Osteoblast (primary cell): ENCODE data around the gene SCUBE1. TPM values are rescaled to one million over a fixed set of nuclear protein-coding genes. Genes with fewer than 3 reads are reported as not detected.

ENCODE experiments used
- DNase-seq: peaks from one replicate; pipeline ENCODE4 v3.0.0; 2011; ENCODE audit warnings: low spot score, mixed read lengths; ENCODE audit not compliant: insufficient read length; ENCODE audit errors: missing footprints
- H2AFZ ChIP-seq: 2 replicates; pipeline ENCODE4 v1.6.0; 2011; ENCODE audit warnings: mild to moderate bottlenecking, low read length
- H3K27ac ChIP-seq: 2 replicates; pipeline ENCODE4 v1.5.1; 2011; ENCODE audit warnings: mild to moderate bottlenecking, low read depth, low read length, moderate library complexity
- H3K27me3 ChIP-seq: 2 replicates; pipeline ENCODE4 v1.6.0; 2012; ENCODE audit warnings: mild to moderate bottlenecking, control low read depth, inconsistent platforms, low read length, moderate library complexity; ENCODE audit not compliant: insufficient read depth
- H3K36me3 ChIP-seq: 2 replicates; pipeline ENCODE4 v1.5.1; 2011; ENCODE audit warnings: mild to moderate bottlenecking, low read length, control low read depth, moderate library complexity; ENCODE audit not compliant: insufficient read depth
- H3K4me1 ChIP-seq: 2 replicates; pipeline ENCODE4 v1.5.1; 2011; ENCODE audit warnings: mild to moderate bottlenecking, low read length, control low read depth, moderate library complexity; ENCODE audit not compliant: insufficient read depth
- H3K4me2 ChIP-seq: 2 replicates; pipeline ENCODE4 v1.6.0; 2011; ENCODE audit warnings: mild to moderate bottlenecking, low read length; ENCODE audit not compliant: insufficient read depth
- H3K4me3 ChIP-seq: fragments of 200-600 bp; sonication (generic); 3 replicates; pipeline ENCODE4 v1.5.1; 2012; ENCODE audit warnings: mild to moderate bottlenecking, low read length, inconsistent platforms; ENCODE audit not compliant: insufficient read depth
- H3K79me2 ChIP-seq: 2 replicates; pipeline ENCODE4 v1.6.0; 2012; ENCODE audit warnings: mild to moderate bottlenecking, low read length, control low read depth, inconsistent platforms; ENCODE audit not compliant: insufficient read depth
- H3K9me3 ChIP-seq: 2 replicates; pipeline ENCODE4 v1.5.1; 2011; ENCODE audit warnings: low read depth, low read length, control low read depth
- H4K20me1 ChIP-seq: 2 replicates; pipeline ENCODE4 v1.6.0; 2012; ENCODE audit warnings: mild to moderate bottlenecking, low read length, control low read depth; ENCODE audit not compliant: insufficient read depth
- total RNA-seq: library from RNA; depleted of rRNA; stranded (reverse); fragments of >200 nt; gene quantifications from 2 replicates; pipeline ENCODE4 v1.2.3, GENCODE V29; 2012
- TF ChIP-seq, protein P1 (sequence below): IDR thresholded peaks from 2 replicates; pipeline ENCODE4 v1.5.1; 2011; ENCODE audit warnings: mild to moderate bottlenecking, low read depth, low read length, moderate library complexity; ENCODE audit errors: extremely low read depth

Gene SCUBE1
- total RNA-seq: 2.1 and 2.2 TPM in 2 replicates

- TF ChIP-seq, protein P1, sequence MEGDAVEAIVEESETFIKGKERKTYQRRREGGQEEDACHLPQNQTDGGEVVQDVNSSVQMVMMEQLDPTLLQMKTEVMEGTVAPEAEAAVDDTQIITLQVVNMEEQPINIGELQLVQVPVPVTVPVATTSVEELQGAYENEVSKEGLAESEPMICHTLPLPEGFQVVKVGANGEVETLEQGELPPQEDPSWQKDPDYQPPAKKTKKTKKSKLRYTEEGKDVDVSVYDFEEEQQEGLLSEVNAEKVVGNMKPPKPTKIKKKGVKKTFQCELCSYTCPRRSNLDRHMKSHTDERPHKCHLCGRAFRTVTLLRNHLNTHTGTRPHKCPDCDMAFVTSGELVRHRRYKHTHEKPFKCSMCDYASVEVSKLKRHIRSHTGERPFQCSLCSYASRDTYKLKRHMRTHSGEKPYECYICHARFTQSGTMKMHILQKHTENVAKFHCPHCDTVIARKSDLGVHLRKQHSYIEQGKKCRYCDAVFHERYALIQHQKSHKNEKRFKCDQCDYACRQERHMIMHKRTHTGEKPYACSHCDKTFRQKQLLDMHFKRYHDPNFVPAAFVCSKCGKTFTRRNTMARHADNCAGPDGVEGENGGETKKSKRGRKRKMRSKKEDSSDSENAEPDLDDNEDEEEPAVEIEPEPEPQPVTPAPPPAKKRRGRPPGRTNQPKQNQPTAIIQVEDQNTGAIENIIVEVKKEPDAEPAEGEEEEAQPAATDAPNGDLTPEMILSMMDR: no peak
- Histone ChIP-seq H3K27me3 (peaks cover 43% of the 10 kb centered on the region), H3K4me1 (no peaks in the 10 kb centered on the region), H3K4me2 (no peak within 1 kb of the TSS), H4K20me1 (no peaks in the 10 kb centered on the region), H3K36me3 (no peaks in the 10 kb centered on the region), H3K79me2 (no peaks in the 10 kb centered on the region), H2AFZ (no peak within 1 kb of the TSS), H3K27ac (no peak within 1 kb of the TSS), H3K9me3 (no peaks in the 10 kb centered on the region), H3K4me3 (no peak within 1 kb of the TSS)
- DNase-seq: peak; percentile 98
These were observed at the start of gene SCUBE1 for GRCh38 chr22:43343262-43343669. Gene SCUBE1, minus strand, starts transcription at chr22:43343372. Its CDS starts 111 bp downstream, at chr22:43343261.

GRCh38 chr22:43392385-43392989, 49.3 kb upstream of the SCUBE1 start:
- Histone ChIP-seq H3K36me3 (no peaks in the 10 kb centered on the region), H3K4me1 (no peaks in the 10 kb centered on the region), H4K20me1 (no peaks in the 10 kb centered on the region), H3K27ac (no peak overlapping the region), H3K27me3 (peaks cover 7% of the 10 kb centered on the region), H3K9me3 (no peaks in the 10 kb centered on the region), H3K79me2 (no peaks in the 10 kb centered on the region), H3K4me3 (no peak overlapping the region), H2AFZ (no peak overlapping the region), H3K4me2 (no peak overlapping the region)
- TF ChIP-seq, protein P1: no peak
- DNase-seq: peak; percentile 15

DNA sequence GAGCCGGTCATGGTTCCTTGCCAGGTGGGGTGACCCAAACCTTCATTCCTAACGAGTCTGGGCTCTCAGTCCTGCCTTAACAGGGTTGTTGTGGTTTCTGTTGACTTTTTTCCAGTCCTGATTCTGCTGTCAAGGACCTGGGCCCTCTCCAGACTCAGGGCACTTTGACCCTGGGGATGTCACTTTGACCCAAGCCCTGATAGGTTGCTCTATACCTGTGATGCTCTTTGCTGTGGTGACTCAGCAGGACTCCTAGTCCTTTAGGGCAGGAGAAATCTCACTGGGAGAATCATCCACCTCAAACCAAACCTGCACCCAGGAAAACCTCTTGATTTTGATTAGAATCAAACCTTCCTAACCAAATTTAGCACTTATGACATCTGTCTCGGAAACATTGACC, 48.1 kb upstream of the SCUBE1 start:
- Histone ChIP-seq H2AFZ (no peak overlapping the region), H3K36me3 (no peaks in the 10 kb centered on the region), H4K20me1 (no peaks in the 10 kb centered on the region), H3K4me2 (no peak overlapping the region), H3K9me3 (no peaks in the 10 kb centered on the region), H3K4me1 (no peaks in the 10 kb centered on the region), H3K4me3 (no peak overlapping the region), H3K27me3 (peaks cover 8% of the 10 kb centered on the region), H3K79me2 (no peaks in the 10 kb centered on the region), H3K27ac (no peak overlapping the region)
- peak; percentile 63 for DNase-seq
- TF ChIP-seq, protein P1: no peak

DNA sequence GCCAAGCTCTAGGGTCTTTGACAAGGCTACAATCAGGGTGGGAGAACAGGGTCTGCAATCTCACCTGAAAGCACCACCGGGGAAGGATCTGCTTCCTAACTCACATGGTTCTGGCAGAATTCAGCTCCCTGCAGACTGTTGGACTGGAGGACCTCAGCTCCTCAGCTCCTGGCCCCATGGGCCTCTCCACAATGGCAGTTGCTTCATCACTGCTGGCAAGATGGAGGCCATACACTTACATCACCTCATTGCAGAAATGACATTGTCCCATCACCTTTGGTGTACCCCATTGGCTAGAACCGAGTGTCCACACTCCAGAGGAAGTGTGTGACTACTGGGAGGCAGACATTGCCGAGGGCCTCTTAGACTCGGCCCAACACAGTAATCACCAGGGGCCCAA, 47.7 kb upstream of the SCUBE1 start:
- no peak overlapping the region for H3K4me2 ChIP-seq
- no peak overlapping the region for H2AFZ ChIP-seq
- H3K36me3 ChIP-seq: no peaks in the 10 kb centered on the region
- H3K27me3 ChIP-seq: peaks cover 8% of the 10 kb centered on the region
- no peak overlapping the region for H3K27ac ChIP-seq
- H3K9me3 ChIP-seq: no peaks in the 10 kb centered on the region
- H3K4me3 ChIP-seq: no peak overlapping the region
- DNase-seq: peak; percentile 29
- no peaks in the 10 kb centered on the region for H3K79me2 ChIP-seq
- no peaks in the 10 kb centered on the region for H3K4me1 ChIP-seq
- H4K20me1 ChIP-seq: no peaks in the 10 kb centered on the region
- TF ChIP-seq, protein P1: no peak
